Fibroblast of peridontal ligament (primary cell): ENCODE data around the gene SULT1C3.

ENCODE experiments used
- DNase-seq: peaks from one replicate; pipeline ENCODE4 v3.0.0-alpha.2; 2010; ENCODE audit errors: extremely low read depth

Gene SULT1C3

DNA sequence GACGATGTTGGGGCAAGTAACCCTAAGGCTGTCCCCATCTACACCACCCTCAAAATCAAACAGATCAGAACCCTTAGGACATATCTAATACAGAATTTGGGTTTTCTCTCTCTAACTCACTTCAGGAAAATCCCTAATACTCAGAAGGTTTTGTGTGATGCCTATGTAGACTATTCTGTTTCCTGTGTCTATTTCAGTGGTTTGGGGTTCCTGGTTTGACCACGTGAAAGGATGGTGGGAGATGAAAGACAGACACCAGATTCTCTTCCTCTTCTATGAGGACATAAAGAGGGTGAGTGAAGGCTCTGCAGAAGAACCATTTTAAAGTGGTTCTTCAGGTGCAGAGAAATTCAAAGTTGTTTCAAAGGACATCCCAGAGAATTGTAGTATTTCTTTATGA is 65.2 kb downstream of the SULT1C3 start:
- DNase-seq = no peak

DNA sequence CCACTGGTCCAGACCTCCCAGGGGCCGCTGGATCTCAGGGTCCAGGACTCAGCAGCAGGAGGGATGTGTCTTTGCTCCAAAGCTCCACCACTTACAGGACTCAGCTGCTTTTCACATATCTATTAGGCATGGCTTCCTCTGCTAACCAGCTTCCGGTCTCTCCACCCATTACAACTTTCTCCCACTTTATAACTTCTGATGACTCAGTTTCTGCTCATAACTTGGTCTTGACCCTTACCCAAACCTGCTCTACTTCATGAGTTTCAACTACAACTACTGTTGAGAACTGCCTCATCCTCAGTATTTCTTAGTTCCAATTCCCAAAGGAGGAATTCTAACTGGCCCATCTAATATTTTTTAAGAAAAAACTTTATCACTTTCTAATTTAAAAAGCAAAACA is 66.1 kb downstream of the SULT1C3 start:
- no peak for DNase-seq

GRCh38 chr2:108309903-108310302 is 70.1 kb downstream of the SULT1C3 start:
- no peak for DNase-seq
